Transverse colon (tissue), 4 donors: ENCODE data around the gene CDC14A. TPM values are rescaled to one million over a fixed set of nuclear protein-coding genes. Genes with fewer than 3 reads are reported as not detected.

Source experiments
- DNase-seq: peaks from one replicate; pipeline ENCODE4 v3.0.0-alpha.2; 2019
- H3K27ac ChIP-seq, 4 donors: fragments of 200-600 bp; sonication (generic); 2 replicates each; pipeline ENCODE4 v1.5.1; 2016 to 2018; ENCODE audit warnings: inconsistent platforms in 4 of 4
- H3K27me3 ChIP-seq: fragments of 200-600 bp; sonication (generic); 2 replicates; pipeline ENCODE4 v1.5.1; 2017; ENCODE audit warnings: inconsistent platforms
- H3K36me3 ChIP-seq, 4 donors: fragments of 200-600 bp; sonication (generic); 2 replicates each; pipeline ENCODE4 v1.5.1; 2017 to 2019; ENCODE audit warnings: inconsistent platforms in 4 of 4
- H3K4me1 ChIP-seq, 4 donors: fragments of 200-600 bp; sonication (generic); 2 replicates each; pipeline ENCODE4 v1.5.1; 2017 to 2020; ENCODE audit warnings: inconsistent platforms in 4 of 4
- H3K4me3 ChIP-seq, 4 donors: fragments of 200-600 bp; sonication (generic); 1 replicate in 1 of 4; 2 replicates in 3 of 4; pipeline versions ENCODE4 v1.5.1 to v1.6.1; 2017 to 2019; ENCODE audit warnings: inconsistent platforms in 4 of 4
- H3K9me3 ChIP-seq, 2 donors: fragments of 200-600 bp; sonication (generic); 2 replicates each; pipeline ENCODE4 v1.5.1; 2017 to 2019; ENCODE audit warnings: inconsistent platforms in 2 of 2
- EP300 ChIP-seq: sonication (generic); formaldehyde crosslinking; IDR thresholded peaks from one replicate; pipeline ENCODE4 v1.6.1; 2017; ENCODE audit warnings: antibody characterized with exemption, low read depth
- POLR2A ChIP-seq: fragments of 450-650 bp; IDR thresholded peaks from one replicate; pipeline ENCODE4 v1.6.1; 2016; ENCODE audit warnings: antibody characterized with exemption, mild to moderate bottlenecking, moderate library complexity
- POLR2AphosphoS5 ChIP-seq, 3 donors: sonication (generic); formaldehyde crosslinking; IDR thresholded peaks; one replicate each; pipeline ENCODE4 v1.6.1; 2016; ENCODE audit warnings: antibody characterized with exemption in 3 of 3
- WGBS, 2 donors: methylation state at CpG; one replicate each; pipeline ENCODE4 v1.1.5; 2018; ENCODE audit warnings: low coverage in 1 of 2; 5-methylcytosine and 5-hydroxymethylcytosine counted together
- in situ Hi-C, 4 donors: fragments of 200-750 bp; cut with MboI; loops; one replicate each; pipeline versions ENCODE4 v1.15.0 to v1.15.1; 2017; ENCODE audit warnings: low sequenced_read_pairs in 3 of 4, low pct_ligation_motif_present in 1 of 4, low pct_unique_long_range_greater_than_20kb in 1 of 4
- intact Hi-C: fragments of 100-400 bp; cut with DNase I; formaldehyde crosslinking; loops from one replicate; pipeline ENCODE4 v1.15.1; 2023; ENCODE audit warnings: low total_unique reads
- total RNA-seq, 4 donors: library from RNA; depleted of rRNA; stranded (reverse); fragments of >200 nt; gene quantifications; one replicate each; pipeline ENCODE4 v1.1.0, GENCODE V29; 2016
- TF ChIP-seq, protein P1 (sequence below), 5 experiments: fragments of 200-600 bp in 3 of 5; fragments of 450-650 bp in 2 of 5; sonication (generic) in 3 of 5; IDR thresholded peaks; 1 replicate in 2 of 5; 2 replicates in 3 of 5; pipeline ENCODE4 v1.5.1; 2016 to 2017; ENCODE audit warnings: antibody characterized with exemption in 5 of 5, inconsistent platforms in 3 of 5, mild to moderate bottlenecking in 2 of 5, moderate library complexity in 1 of 5

Gene CDC14A
- total RNA-seq, 4 donors from 2014 or later, result 8.0 to 68.6 (median 48.5) TPM

GRCh38 chr1:100458661-100459357 lies 106.5 kb downstream of the CDC14A start:
- intact Hi-C loops (loop anchor here (1.0 kb wide), 1 partner anchor 15 kb away; no protein-coding TSS in a partner anchor), in situ Hi-C loops (loop anchor here (10.0 to 25.0 kb wide), 6 partner anchors 172 to 647 kb away; partner anchors contain the start of genes EXTL2 (in 1 of the 4), SASS6 (in 1 of the 4), SLC30A7 (in 1 of the 4) and TRMT13 (in 1 of the 4))
- no peak for DNase-seq
- Histone ChIP-seq H3K4me1 (peaks cover 0 to 17% (median 2%) of the 10 kb centered on the region in 4 donors), H3K36me3 (no peaks in the 10 kb centered on the region), H3K27ac (peak overlapping the region in 2 of 4 donors; percentile 15 to 45), H3K4me3 (no peak overlapping the region), H3K9me3 (no peaks in the 10 kb centered on the region), H3K27me3 (no peaks in the 10 kb centered on the region)
- no peak for TF ChIP-seq POLR2A
- 69 to 85% methylated on average over 2 to 6 of the region's 6 CpGs for WGBS, 2 donors

DNA sequence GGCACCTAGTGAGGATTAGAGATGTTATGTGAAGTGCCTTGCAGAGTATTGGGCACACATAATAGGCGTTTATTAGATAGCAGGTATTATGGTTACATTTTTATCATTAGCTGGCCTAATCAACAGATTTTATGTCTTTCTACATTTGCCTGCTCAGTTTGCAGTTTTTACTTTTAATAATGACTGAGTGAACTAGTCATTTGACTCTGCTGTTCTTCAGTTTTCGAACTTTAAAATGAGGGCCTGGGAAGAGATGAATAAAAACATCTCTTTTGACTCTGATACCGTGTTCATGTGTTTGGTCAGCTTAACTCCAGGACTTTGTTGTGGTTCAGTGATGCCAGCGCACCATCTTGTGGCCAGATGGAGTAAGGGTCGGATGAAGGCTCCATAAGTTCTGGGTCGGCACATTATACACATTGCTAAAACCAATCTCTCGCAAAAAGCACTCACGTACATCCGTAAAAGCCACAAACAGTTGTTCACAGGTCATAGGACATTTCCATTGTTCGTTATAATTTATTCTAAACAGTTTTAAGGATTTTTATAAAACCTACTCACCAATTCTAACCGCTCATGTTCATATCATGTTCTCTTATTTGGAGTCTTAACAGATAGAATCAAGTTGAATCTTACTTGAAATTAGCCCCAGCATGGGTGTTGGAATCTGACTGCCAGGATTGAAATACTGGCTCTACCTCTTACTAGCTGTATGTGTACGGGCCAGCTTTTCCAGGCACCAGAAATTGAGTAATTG lies 107.2 kb downstream of the CDC14A start:
- Histone ChIP-seq H3K36me3 (no peaks in the 10 kb centered on the region), H3K9me3 (no peaks in the 10 kb centered on the region), H3K4me1 (peaks cover 0 to 21% (median 2%) of the 10 kb centered on the region in 4 donors), H3K27ac (peak overlapping the region in 2 of 4 donors; percentile 15 to 45), H3K4me3 (no peak overlapping the region), H3K27me3 (no peaks in the 10 kb centered on the region)
- intact Hi-C loops, result loop anchor here (1.0 to 5.0 kb wide), 2 partner anchors 15 to 408 kb away; no protein-coding TSS in a partner anchor
- WGBS, 2 donors, result 22% methylated on average over 12 of the region's 12 CpGs
- in situ Hi-C loops, result loop anchor here (10.0 to 25.0 kb wide), 7 partner anchors 172 to 647 kb away; partner anchors contain the start of genes EXTL2 (in 1 of the 4), SASS6 (in 1 of the 4), SLC30A7 (in 1 of the 4) and TRMT13 (in 1 of the 4)
- TF ChIP-seq EP300 (no peak), POLR2A (no peak), POLR2AphosphoS5 (IDR thresholded peaks at IDR 0.05) (no peak)
- TF ChIP-seq, protein P1, sequence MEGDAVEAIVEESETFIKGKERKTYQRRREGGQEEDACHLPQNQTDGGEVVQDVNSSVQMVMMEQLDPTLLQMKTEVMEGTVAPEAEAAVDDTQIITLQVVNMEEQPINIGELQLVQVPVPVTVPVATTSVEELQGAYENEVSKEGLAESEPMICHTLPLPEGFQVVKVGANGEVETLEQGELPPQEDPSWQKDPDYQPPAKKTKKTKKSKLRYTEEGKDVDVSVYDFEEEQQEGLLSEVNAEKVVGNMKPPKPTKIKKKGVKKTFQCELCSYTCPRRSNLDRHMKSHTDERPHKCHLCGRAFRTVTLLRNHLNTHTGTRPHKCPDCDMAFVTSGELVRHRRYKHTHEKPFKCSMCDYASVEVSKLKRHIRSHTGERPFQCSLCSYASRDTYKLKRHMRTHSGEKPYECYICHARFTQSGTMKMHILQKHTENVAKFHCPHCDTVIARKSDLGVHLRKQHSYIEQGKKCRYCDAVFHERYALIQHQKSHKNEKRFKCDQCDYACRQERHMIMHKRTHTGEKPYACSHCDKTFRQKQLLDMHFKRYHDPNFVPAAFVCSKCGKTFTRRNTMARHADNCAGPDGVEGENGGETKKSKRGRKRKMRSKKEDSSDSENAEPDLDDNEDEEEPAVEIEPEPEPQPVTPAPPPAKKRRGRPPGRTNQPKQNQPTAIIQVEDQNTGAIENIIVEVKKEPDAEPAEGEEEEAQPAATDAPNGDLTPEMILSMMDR (IDR thresholded peaks at IDR 0.05), result peak; percentile 76 to 87 (median 86)
- DNase-seq, result peak; percentile 78

DNA sequence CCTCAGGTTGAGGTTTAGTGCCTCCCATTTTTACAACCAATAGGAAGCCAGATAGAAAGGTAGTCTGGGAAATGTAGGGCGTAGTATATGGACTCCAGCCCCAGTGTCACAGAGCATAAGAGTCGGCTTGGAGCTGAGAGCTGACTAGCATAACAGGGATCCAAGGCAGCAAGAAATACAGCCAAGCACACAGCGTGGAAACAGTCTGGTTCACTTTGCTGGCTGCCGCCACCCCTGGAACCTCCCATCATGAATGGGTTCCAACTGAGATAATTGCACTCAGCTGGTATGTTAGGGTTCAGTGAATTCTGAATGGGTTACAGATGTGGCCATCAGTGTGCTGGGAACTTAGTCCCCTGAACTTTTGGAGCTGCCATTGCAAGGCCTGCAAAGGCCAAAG lies 108.9 kb downstream of the CDC14A start:
- in situ Hi-C loops, result loop anchor here (10.0 to 25.0 kb wide), 6 partner anchors 174 to 649 kb away; partner anchors contain the start of genes EXTL2 (in 1 of the 4), SASS6 (in 1 of the 4), SLC30A7 (in 1 of the 4) and TRMT13 (in 1 of the 4)
- DNase-seq, result no peak
- H3K4me3 ChIP-seq, result no peak overlapping the region

GRCh38 chr1:100462326-100463025 lies 110.2 kb downstream of the CDC14A start:
- no peaks in the 10 kb centered on the region for H3K27me3 ChIP-seq
- no peak overlapping the region for H3K4me3 ChIP-seq
- no peak overlapping the region for H3K27ac ChIP-seq
- TF ChIP-seq, protein P1 (IDR thresholded peaks at IDR 0.05), result no peak
- TF ChIP-seq POLR2AphosphoS5 (IDR thresholded peaks at IDR 0.05) (no peak), POLR2A (no peak)
- DNase-seq, result peak; percentile 28
- 52 to 62% methylated on average over 12 to 13 of the region's 13 CpGs for WGBS, 2 donors
- intact Hi-C loops (loop anchor here (5.0 kb wide), 1 partner anchor 405 kb away; no protein-coding TSS in a partner anchor), in situ Hi-C loops (loop anchor here (10.0 to 25.0 kb wide), 6 partner anchors 175 to 650 kb away; partner anchors contain the start of genes EXTL2 (in 1 of the 4), SASS6 (in 1 of the 4), SLC30A7 (in 1 of the 4) and TRMT13 (in 1 of the 4))
- H3K4me1 ChIP-seq, result peaks cover 0 to 21% (median 2%) of the 10 kb centered on the region in 4 donors
- H3K9me3 ChIP-seq, result no peaks in the 10 kb centered on the region
- H3K36me3 ChIP-seq, result no peaks in the 10 kb centered on the region

More for the DNA sequence above, 108.9 kb downstream of the CDC14A start:
- H3K27me3 ChIP-seq, result no peaks in the 10 kb centered on the region
- H3K36me3 ChIP-seq, result no peaks in the 10 kb centered on the region
- no peak for TF ChIP-seq EP300
- no peak for TF ChIP-seq POLR2A
- H3K27ac ChIP-seq, result no peak overlapping the region
- H3K9me3 ChIP-seq, result no peaks in the 10 kb centered on the region
- 85% methylated on average over 4 of the region's 4 CpGs; no CpG with 5 or more reads in 1 of the 2 donors for WGBS, 2 donors
- H3K4me1 ChIP-seq, result peaks cover 0 to 21% (median 2%) of the 10 kb centered on the region in 4 donors
- intact Hi-C loops, result loop anchor here (5.0 kb wide), 1 partner anchor 406 kb away; no protein-coding TSS in a partner anchor
